Panc1 (cell line): Measurements from ENCODE around the gene TOP1. TPM values are rescaled to one million over a fixed set of nuclear protein-coding genes. Genes with fewer than 3 reads are reported as not detected.

ENCODE experiments used
- ATAC-seq: fragments of 200-7000 bp; cut with Tn5 transposase; 2 replicates; pipeline ENCODE4 v1.9.1; 2020; ENCODE audit warnings: mild to moderate bottlenecking, moderate library complexity
- BruUV-seq: library from RNA; stranded (reverse); fragments of 400-500 nt; replicated peaks from 2 replicates; lab custom pipeline; 2021; lab: Mats Ljungman, UMichigan
- CTCF ChIA-PET: fragments of 300-600 bp; sonication (Branson Sonifier 250); formaldehyde crosslinking; loops from one replicate; lab custom pipeline; 2022; ENCODE audit warnings: antibody characterized with exemption; lab: Charles Lee
- POLR2A ChIA-PET: fragments of 300-600 bp; sonication (Branson Sonifier 250); formaldehyde crosslinking; loops from one replicate; lab custom pipeline; 2022; ENCODE audit warnings: antibody characterized with exemption; lab: Charles Lee
- DNase-seq: peaks from one replicate; pipeline ENCODE4 v3.0.0-alpha.2; 2010; ENCODE audit warnings: low read depth, low spot score
- H3K27ac ChIP-seq: 2 replicates; pipeline ENCODE4 v1.5.1; 2011; ENCODE audit warnings: mild to moderate bottlenecking, low read length, inconsistent platforms
- H3K27me3 ChIP-seq: fragments of 200-500 bp; sonication (Bioruptor generic); 2 replicates; pipeline ENCODE4 v1.6.0; 2014; ENCODE audit warnings: low read length, inconsistent platforms; ENCODE audit not compliant: control insufficient read depth, insufficient read depth
- H3K36me3 ChIP-seq: fragments of 200-500 bp; sonication (Bioruptor generic); 2 replicates; pipeline ENCODE4 v1.5.1; 2014; ENCODE audit warnings: inconsistent platforms, mild to moderate bottlenecking, low read length, moderate library complexity; ENCODE audit not compliant: control insufficient read depth, insufficient read depth
- H3K4me1 ChIP-seq: 2 replicates; pipeline ENCODE4 v1.5.1; 2011; ENCODE audit warnings: inconsistent platforms, mild to moderate bottlenecking, low read length, moderate library complexity; ENCODE audit not compliant: control insufficient read depth, insufficient read depth
- H3K4me3 ChIP-seq, 2 experiments: 2 replicates each; pipeline ENCODE4 v1.5.1; 2011 to 2012; ENCODE audit warnings: low read depth in 2 of 2, low read length in 2 of 2, mild to moderate bottlenecking in 2 of 2, inconsistent platforms in 1 of 2, moderate library complexity in 1 of 2
- H3K9me3 ChIP-seq: fragments of 200-500 bp; sonication (Bioruptor generic); 2 replicates; pipeline ENCODE4 v1.5.1; 2014; ENCODE audit warnings: low read depth, mild to moderate bottlenecking, inconsistent platforms, low read length, moderate library complexity; ENCODE audit not compliant: control insufficient read depth, insufficient read depth
- POLR2AphosphoS5 ChIP-seq: IDR thresholded peaks from 2 replicates; pipeline ENCODE4 v1.6.1; 2012; ENCODE audit warnings: mild to moderate bottlenecking, low read depth, low read length, moderate library complexity
- SIN3A ChIP-seq: IDR thresholded peaks from 2 replicates; pipeline ENCODE4 v1.6.1; 2012; ENCODE audit warnings: low read depth, mild to moderate bottlenecking, low read length, moderate library complexity, borderline replicate concordance; ENCODE audit not compliant: insufficient read depth
- TCF7L2 ChIP-seq: IDR thresholded peaks from 2 replicates; pipeline ENCODE4 v1.6.1; 2011; ENCODE audit warnings: mild to moderate bottlenecking, low read depth, low read length, inconsistent platforms
- in situ Hi-C: cut with HindIII; loops from 2 replicates; pipeline ENCODE4 v1.10.0; 2016; ENCODE audit warnings: low sequenced_read_pairs, low pct_unique_long_range_greater_than_20kb
- intact Hi-C: fragments of 100-400 bp; cut with micrococcal nuclease; formaldehyde crosslinking; loops from one replicate; pipeline ENCODE4 v1.10.0; 2022; ENCODE audit not compliant: unreplicated experiment
- total RNA-seq: library from RNA; stranded (reverse); gene quantifications from one replicate; pipeline ENCODE4 v1.2.1, GENCODE V29; 2021; ENCODE audit not compliant: unreplicated experiment
- TF ChIP-seq, protein P1 (sequence below): fragments of 450-650 bp; IDR thresholded peaks from 2 replicates; pipeline ENCODE4 v1.5.1; 2017; ENCODE audit warnings: mild to moderate bottlenecking
- TF ChIP-seq, protein P2 (sequence below), 2 experiments: IDR thresholded peaks; 2 replicates each; pipeline ENCODE4 v1.6.1; 2011 to 2012; ENCODE audit warnings: low read depth in 2 of 2, control low read depth in 1 of 2, low read length in 1 of 2, mild to moderate bottlenecking in 1 of 2, moderate library complexity in 1 of 2; ENCODE audit not compliant: insufficient read depth in 1 of 2

The TOP1 gene
- total RNA-seq, 1 experiment from 2014 or later = 65.2 TPM

DNA sequence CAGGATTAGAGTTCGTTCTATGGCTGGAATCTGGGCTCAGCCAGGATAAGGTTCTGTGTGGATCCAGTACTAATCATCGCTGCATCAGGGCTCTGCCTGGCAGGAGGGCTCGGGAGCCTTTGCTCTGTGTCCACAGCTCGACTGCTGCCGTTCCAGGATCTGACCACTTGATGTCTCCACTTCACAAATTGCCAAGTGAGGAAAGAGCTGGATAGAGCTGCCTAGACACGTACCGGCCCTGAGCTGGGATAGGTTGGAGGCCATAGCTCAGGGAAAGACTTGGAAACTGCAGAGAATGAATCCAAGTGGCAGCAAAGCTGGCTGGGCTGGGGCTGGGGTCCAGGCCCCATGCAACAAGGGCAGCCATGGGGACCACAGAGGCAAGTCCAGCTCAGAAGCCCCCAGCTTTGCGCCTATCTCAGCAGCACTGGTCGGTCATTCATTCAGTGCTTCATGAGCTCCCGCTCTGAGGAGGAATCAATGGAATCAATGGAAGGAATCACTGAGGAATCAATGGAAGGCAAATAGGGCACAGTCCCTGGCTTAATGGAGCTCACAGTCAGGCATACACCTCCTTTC is 38.0 kb upstream of the TOP1 start:
- TF ChIP-seq TCF7L2 = no peak
- TF ChIP-seq, protein P1, sequence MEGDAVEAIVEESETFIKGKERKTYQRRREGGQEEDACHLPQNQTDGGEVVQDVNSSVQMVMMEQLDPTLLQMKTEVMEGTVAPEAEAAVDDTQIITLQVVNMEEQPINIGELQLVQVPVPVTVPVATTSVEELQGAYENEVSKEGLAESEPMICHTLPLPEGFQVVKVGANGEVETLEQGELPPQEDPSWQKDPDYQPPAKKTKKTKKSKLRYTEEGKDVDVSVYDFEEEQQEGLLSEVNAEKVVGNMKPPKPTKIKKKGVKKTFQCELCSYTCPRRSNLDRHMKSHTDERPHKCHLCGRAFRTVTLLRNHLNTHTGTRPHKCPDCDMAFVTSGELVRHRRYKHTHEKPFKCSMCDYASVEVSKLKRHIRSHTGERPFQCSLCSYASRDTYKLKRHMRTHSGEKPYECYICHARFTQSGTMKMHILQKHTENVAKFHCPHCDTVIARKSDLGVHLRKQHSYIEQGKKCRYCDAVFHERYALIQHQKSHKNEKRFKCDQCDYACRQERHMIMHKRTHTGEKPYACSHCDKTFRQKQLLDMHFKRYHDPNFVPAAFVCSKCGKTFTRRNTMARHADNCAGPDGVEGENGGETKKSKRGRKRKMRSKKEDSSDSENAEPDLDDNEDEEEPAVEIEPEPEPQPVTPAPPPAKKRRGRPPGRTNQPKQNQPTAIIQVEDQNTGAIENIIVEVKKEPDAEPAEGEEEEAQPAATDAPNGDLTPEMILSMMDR = peak; percentile 89
- TF ChIP-seq POLR2AphosphoS5 = no peak
- Histone ChIP-seq H3K9me3 (no peaks in the 10 kb centered on the region), H3K36me3 (no peaks in the 10 kb centered on the region), H3K27ac (no peak overlapping the region), H3K4me1 (no peaks in the 10 kb centered on the region), H3K27me3 (no peaks in the 10 kb centered on the region), H3K4me3 (no peak overlapping the region)
- CTCF ChIA-PET = interaction anchor here (0.5 to 2.0 kb wide), 11 partner anchors 12 to 349 kb away, joined by 3 to 16 read pairs (median 4); no protein-coding TSS in a partner anchor
- POLR2A ChIA-PET = no interaction called here
- DNase-seq (peak; percentile 81), ATAC-seq (peak; percentile 100)
- BruUV-seq = no TSS peak
- in situ Hi-C loops = no loop called here
- intact Hi-C loops = loop anchor here (1.0 kb wide), 1 partner anchor 105 kb away; no protein-coding TSS in a partner anchor

DNA sequence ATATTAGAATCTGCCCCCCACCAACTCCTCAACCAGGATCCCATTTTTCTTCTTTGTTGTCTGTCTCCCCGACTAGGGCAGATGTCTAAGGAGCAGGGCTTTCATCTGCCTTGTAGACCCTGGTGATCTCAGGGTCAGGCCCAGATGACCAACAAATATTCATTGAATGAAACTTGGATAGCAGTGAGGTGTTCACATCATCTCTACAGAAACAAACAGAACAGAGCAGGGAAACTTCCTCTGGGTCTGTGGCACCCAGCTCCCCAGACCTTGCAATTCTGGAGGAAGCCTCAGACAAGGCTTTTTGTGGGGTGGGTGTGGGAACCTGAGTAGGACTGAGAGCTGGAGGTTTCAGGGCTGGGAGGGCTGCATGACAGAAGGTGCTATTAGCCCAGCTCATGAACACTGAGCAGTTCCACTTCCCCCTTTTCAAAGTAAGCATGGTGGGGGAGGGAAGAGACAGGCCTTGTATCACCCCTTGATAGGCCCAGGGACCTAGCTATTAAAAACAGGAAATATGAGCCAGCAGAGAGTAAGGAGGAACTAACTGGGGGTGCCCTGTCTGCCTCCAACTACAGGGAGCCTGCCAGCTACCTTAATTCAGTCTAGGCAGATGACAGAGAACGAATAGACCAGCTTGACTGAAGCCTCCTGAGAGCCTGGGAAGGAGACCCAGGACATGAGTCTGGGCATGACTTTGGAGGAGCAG is 37.3 kb upstream of the TOP1 start:
- BruUV-seq = no TSS peak
- DNase-seq = no peak
- Histone ChIP-seq H3K36me3 (no peaks in the 10 kb centered on the region), H3K27me3 (no peaks in the 10 kb centered on the region), H3K4me1 (no peaks in the 10 kb centered on the region), H3K9me3 (no peaks in the 10 kb centered on the region), H3K27ac (no peak overlapping the region), H3K4me3 (no peak overlapping the region)
- intact Hi-C loops = no loop called here
- no peak for ATAC-seq
- CTCF ChIA-PET = interaction anchor here (0.6 to 2.0 kb wide), 10 partner anchors 11 to 348 kb away, joined by 3 to 16 read pairs (median 4); no protein-coding TSS in a partner anchor
- TF ChIP-seq, protein P2, sequence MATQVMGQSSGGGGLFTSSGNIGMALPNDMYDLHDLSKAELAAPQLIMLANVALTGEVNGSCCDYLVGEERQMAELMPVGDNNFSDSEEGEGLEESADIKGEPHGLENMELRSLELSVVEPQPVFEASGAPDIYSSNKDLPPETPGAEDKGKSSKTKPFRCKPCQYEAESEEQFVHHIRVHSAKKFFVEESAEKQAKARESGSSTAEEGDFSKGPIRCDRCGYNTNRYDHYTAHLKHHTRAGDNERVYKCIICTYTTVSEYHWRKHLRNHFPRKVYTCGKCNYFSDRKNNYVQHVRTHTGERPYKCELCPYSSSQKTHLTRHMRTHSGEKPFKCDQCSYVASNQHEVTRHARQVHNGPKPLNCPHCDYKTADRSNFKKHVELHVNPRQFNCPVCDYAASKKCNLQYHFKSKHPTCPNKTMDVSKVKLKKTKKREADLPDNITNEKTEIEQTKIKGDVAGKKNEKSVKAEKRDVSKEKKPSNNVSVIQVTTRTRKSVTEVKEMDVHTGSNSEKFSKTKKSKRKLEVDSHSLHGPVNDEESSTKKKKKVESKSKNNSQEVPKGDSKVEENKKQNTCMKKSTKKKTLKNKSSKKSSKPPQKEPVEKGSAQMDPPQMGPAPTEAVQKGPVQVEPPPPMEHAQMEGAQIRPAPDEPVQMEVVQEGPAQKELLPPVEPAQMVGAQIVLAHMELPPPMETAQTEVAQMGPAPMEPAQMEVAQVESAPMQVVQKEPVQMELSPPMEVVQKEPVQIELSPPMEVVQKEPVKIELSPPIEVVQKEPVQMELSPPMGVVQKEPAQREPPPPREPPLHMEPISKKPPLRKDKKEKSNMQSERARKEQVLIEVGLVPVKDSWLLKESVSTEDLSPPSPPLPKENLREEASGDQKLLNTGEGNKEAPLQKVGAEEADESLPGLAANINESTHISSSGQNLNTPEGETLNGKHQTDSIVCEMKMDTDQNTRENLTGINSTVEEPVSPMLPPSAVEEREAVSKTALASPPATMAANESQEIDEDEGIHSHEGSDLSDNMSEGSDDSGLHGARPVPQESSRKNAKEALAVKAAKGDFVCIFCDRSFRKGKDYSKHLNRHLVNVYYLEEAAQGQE (IDR thresholded peaks at IDR 0.05; ENCODE audit: insufficient read depth in 1 of 2, low read depth in 2 of 2, low read length in 1 of 2) = no peak
- no peak for TF ChIP-seq POLR2AphosphoS5
- no peak for TF ChIP-seq TCF7L2
- TF ChIP-seq, protein P1 = no peak
- no peak for TF ChIP-seq SIN3A
- POLR2A ChIA-PET = no interaction called here
- in situ Hi-C loops = no loop called here
